ENCODE measurements around the gene UGT1A8. TPM values are rescaled to one million over a fixed set of nuclear protein-coding genes. Genes with fewer than 3 reads are reported as not detected.
"Not testable (repeated sequence)": the region's sequence is repeated elsewhere in the genome, so short reads cannot be mapped to it uniquely, and the experiment has no call there.

Gene UGT1A8
- total RNA-seq, 1 donor from 2014 or later = not detected

DNA sequence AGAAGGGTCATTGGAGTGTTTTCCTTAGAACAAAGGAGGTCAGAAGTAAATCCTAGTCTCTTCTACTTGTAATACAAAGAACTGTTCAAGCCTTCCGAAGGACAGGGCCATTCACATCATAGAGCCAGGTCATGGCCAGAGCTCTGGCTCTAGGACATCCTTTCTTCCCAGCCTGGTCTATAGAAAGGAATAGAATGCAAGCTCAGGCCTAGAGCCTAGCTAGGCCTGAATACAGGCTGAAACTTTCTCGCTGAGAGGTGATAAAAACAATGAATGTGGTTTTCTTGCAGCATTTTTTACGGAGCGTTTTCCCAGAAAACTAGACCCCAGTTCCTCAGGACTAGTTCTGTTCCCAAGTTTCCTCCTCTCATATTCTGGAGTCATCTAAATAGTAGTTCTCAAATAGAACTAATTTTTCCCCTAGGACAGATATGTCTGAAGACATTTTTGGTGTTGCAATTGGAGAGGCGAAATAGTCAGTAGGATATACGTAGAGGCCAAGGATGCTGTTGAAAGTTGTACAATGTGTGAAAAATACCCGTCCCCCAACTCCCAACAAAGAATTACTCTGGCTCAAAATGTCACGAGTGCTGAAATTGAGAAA is 82.1 kb downstream of the UGT1A8 start:
- no peak overlapping the region for H3K4me3 Mint-ChIP-seq (ENCODE audit: unreplicated experiment)
- no peaks in the 10 kb centered on the region for H3K4me1 Mint-ChIP-seq (ENCODE audit: unreplicated experiment)
- TF ChIP-seq CTCF (IDR thresholded peaks at IDR 0.05) = no peak
- no peak overlapping the region for H3K27ac Mint-ChIP-seq (ENCODE audit: unreplicated experiment)
- peaks cover 6% of the 10 kb centered on the region for H3K27me3 Mint-ChIP-seq (ENCODE audit: unreplicated experiment)
- no peak for DNase-seq (ENCODE audit: extremely low spot score, unreplicated experiment)
- peaks cover 4% of the 10 kb centered on the region for H3K36me3 Mint-ChIP-seq (ENCODE audit: unreplicated experiment)
- peaks cover 12% of the 10 kb centered on the region for H3K9me3 Mint-ChIP-seq (ENCODE audit: unreplicated experiment)

DNA sequence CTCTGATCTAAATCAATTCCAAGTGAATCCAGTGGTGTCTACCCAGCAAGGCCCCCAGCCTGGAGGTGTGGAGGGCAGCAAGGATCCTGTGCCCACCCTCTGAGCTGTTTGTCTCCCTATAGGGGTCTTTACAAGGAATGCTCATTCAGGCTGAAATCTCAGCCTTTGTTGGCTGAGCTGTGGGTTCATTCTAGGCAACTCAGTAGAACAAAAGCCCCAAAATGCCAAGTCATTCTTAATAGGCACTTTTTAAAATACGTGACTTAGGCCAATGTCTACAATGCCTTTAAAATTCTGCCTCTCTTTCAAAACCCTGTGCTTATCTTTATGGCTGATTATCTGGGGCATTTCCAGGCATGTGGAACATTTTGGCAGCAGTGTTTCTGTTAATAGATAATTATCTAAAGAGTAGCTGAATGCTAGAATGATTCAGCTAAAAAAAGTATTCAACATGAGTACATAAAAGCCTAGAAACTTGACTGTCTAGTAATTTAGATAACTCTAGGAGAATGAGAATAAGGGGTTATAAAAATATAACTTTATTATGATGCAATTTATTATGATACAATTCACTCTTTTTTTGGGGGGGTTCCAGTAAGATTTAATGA is 82.7 kb downstream of the UGT1A8 start:
- Mint-ChIP-seq H3K4me1 (ENCODE audit: unreplicated experiment) (no peaks in the 10 kb centered on the region), H3K36me3 (ENCODE audit: unreplicated experiment) (peaks cover 4% of the 10 kb centered on the region), H3K9me3 (ENCODE audit: unreplicated experiment) (peaks cover 12% of the 10 kb centered on the region), H3K4me3 (ENCODE audit: unreplicated experiment) (no peak overlapping the region), H3K27ac (ENCODE audit: unreplicated experiment) (no peak overlapping the region), H3K27me3 (ENCODE audit: unreplicated experiment) (peaks cover 6% of the 10 kb centered on the region)
- DNase-seq (ENCODE audit: extremely low spot score, unreplicated experiment) = no peak
- TF ChIP-seq CTCF (IDR thresholded peaks at IDR 0.05) = no peak

GRCh38 chr2:233700842-233701241 is 83.4 kb downstream of the UGT1A8 start:
- H3K9me3 Mint-ChIP-seq (ENCODE audit: unreplicated experiment) = peaks cover 12% of the 10 kb centered on the region
- not testable (repeated sequence) for H3K4me3 Mint-ChIP-seq (ENCODE audit: unreplicated experiment); H3K27ac Mint-ChIP-seq (ENCODE audit: unreplicated experiment); H3K27me3 Mint-ChIP-seq (ENCODE audit: unreplicated experiment); DNase-seq (ENCODE audit: extremely low spot score, unreplicated experiment); H3K36me3 Mint-ChIP-seq (ENCODE audit: unreplicated experiment); H3K4me1 Mint-ChIP-seq (ENCODE audit: unreplicated experiment)

- H3K27me3 Mint-ChIP-seq (ENCODE audit: unreplicated experiment) = peaks cover 2% of the 10 kb centered on the region
- peaks cover 8% of the 10 kb centered on the region for H3K4me1 Mint-ChIP-seq (ENCODE audit: unreplicated experiment)
- H3K27ac Mint-ChIP-seq (ENCODE audit: unreplicated experiment) = no peak overlapping the region
- no peak for DNase-seq (ENCODE audit: extremely low spot score, unreplicated experiment)
- TF ChIP-seq CTCF (IDR thresholded peaks at IDR 0.05) = no peak
- H3K9me3 Mint-ChIP-seq (ENCODE audit: unreplicated experiment) = peaks cover 12% of the 10 kb centered on the region
- peaks cover 4% of the 10 kb centered on the region for H3K36me3 Mint-ChIP-seq (ENCODE audit: unreplicated experiment)
- no peak overlapping the region for H3K4me3 Mint-ChIP-seq (ENCODE audit: unreplicated experiment)
Measured at GRCh38 chr2:233702238-233702637, 84.8 kb downstream of the UGT1A8 start.

DNA sequence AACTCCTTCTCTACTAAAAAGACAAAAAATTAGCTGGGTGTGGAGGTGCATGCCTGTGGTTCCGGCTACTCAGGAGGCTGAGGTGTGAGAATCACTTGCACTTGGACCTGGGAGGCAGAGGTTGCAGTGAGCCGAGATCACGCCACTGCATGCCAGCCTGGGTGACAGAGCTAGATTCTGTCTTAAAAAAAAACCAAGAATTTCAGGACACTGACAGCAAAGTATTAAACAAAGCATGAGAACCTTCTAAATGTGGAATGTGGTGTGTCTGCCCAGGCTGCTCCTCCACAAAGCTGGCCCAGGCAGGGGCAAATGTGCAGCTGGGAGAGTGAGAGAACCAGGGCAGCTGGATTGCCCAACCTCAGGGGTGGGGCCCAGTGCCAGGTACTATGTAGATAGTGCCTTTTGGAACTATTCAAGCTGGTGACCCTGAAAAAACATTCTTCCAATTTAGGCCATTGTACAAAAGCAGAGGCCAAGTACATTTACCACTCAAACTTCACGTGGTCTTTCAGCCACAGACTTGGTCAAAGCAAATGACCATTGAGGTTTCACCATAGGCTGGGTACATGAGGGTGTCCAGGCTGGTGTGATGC is 88.6 kb downstream of the UGT1A8 start:
- no peak for TF ChIP-seq CTCF (IDR thresholded peaks at IDR 0.05)
- peaks cover 4% of the 10 kb centered on the region for H3K36me3 Mint-ChIP-seq (ENCODE audit: unreplicated experiment)
- peaks cover 12% of the 10 kb centered on the region for H3K9me3 Mint-ChIP-seq (ENCODE audit: unreplicated experiment)
- H3K4me1 Mint-ChIP-seq (ENCODE audit: unreplicated experiment) = peaks cover 21% of the 10 kb centered on the region
- DNase-seq (ENCODE audit: extremely low spot score, unreplicated experiment) = no peak
- no peaks in the 10 kb centered on the region for H3K27me3 Mint-ChIP-seq (ENCODE audit: unreplicated experiment)
- H3K4me3 Mint-ChIP-seq (ENCODE audit: unreplicated experiment) = no peak overlapping the region
- H3K27ac Mint-ChIP-seq (ENCODE audit: unreplicated experiment) = peak overlapping the region; percentile 44
